Hematopoietic multipotent progenitor cell treated with erythropoietin and hydrocortisone succinate and interleukin-3 and kit ligand, for 17 days (in vitro differentiated cells): ENCODE data around the gene FBXL22.
"Not testable (repeated sequence)": the region's sequence is repeated elsewhere in the genome, so short reads cannot be mapped to it uniquely, and the experiment has no call there.

Experiments
- DNase-seq: peaks from one replicate; pipeline ENCODE4 v3.0.0-alpha.2; 2015; ENCODE audit warnings: low spot score

Gene FBXL22

DNA sequence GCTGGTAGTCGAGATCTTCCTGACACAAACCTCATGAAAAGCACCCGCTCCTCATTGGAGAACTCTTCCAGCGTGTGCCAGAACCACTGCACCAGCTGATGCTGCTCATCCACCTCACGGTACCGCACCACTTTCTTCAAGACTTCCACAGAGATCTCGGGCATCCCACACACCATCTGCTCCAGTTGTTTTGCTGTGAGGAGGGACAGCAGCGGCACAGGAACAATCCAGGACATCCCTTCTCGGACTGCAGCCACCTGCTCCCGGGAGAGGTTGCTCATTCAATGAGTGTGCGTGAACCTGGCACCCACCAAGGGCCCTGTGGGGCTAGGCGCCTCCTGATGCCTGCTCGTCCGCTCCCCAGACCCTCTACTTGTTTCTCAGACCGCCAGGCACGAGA lies 15.1 kb downstream of the FBXL22 start:
- no peak for DNase-seq

- DNase-seq, result no peak
Measured at GRCh38 chr15:63615935-63616334, 18.7 kb downstream of the FBXL22 start.

DNA sequence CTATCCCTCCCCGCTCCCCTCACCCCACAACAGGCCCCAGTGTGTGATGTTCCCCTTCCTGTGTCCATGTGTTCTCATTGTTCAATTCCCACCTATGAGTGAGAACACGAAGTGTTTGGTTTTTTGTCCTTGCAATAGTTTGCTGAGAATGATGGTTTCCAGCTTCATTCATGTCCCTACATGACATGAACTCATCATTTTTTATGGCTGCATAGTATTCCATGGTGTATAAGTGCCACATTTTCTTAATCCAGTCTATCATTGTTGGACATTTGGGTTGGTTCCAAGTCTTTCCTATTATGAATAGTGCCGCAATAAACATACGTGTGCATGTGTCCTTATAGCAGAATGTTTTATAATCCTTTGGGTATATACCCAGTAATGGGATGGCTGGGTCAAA lies 20.0 kb downstream of the FBXL22 start:
- DNase-seq, result not testable (repeated sequence)

- not testable (repeated sequence) for DNase-seq
Measured at GRCh38 chr15:63617627-63618026, 20.4 kb downstream of the FBXL22 start.

DNA sequence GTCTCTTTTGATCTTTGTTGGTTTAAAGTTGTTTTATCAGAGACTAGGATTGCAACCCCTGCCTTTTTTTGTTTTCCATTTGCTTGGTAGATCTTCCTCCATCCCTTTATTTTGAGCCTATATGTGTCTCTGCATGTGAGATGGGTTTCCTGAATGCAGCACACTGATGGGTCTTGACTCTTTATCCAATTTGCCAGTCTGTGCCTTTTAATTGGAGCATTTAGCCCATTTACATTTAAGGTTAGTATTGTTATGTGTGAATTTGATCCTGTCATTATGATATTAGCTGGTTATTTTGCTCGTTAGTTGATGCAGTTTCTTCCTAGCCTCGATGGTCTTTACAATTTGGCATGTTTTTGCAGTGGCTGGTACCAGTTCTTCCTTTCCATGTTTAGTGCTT lies 23.6 kb downstream of the FBXL22 start:
- not testable (repeated sequence) for DNase-seq

GRCh38 chr15:63623232-63623969 lies 26.2 kb downstream of the FBXL22 start:
- no peak for DNase-seq

DNA sequence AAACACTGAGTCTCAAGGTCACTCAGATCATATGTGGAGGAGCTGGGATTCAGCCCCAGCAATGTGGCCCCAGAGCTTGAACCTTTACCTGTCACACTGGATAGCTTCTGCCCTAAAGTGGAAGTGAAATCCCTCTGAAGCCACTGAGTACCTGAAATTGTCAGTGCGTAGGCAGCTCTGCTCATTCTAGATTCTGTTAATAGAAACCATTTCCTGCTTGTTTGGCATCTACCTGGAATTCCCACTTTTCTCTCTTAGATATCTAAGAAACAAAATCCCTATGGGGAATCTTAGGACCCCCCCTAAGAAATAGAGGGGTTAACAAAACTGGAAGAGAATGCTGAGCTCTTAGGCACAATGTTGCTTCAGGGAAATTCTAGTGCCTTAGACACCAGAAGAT lies 29.8 kb downstream of the FBXL22 start:
- DNase-seq, result no peak

DNA sequence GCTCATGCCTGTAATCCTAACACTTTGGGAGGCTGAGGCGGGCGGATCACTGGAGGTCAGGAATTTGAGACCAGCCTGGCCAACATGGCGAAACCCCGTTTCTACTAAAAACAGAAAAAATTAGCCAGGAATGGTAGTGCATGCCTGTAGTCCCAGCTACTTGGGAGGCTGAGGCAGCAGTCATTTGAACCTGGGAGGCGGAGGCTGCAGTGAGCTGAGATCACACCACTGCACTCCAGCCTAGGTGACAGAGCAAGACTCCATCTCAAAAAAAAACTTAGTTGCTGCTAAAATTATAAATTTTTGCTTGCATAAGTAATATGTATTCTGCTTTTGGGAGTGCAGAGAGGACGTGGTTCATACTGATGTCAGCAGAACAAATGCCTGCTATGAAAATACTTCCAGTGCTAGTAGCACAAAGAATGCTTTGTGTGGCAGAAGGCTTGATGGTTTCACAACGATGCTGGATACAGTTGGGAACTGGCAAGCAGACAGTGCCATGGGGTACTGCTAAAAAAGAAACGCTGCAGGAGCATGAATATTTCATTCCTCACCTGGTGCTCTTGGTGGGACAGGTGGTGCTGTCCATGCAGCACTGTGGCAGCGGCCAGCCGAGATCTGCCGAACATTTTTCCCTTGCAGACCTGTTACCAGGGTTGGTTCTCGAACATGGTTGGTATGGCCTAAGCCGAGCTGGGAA lies 31.1 kb downstream of the FBXL22 start:
- DNase-seq, result no peak

DNA sequence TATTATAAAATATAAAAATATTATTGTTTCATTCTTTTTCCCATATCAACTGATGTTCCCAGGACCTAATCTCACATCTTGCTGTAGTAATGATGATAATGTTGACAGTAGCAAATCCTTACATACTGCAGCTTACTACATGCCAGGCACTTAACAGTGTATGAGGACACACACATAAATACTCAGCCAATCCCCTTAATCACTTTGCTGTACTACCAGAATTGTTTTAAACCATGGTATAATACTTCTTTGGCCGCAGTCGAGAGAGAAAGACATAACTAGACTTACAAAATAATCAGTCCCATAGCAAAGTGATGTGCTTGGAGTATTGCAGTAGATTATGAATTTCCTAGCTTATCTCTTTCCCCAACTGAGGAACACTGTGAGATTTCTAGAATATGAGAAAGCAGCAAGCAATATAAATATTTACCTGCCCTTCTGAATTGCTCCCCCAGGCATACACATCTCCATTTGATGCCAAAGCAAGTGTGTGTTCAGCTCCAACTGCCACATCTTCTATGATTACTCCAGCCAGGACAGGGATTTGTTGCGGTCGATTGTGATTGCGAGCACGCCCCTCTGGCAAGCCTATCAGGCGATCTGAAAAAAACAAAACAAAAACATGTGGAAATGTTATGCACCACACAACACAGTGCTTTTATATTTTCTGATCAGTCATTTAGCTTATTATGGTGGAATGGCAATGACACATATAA lies 33.0 kb downstream of the FBXL22 start:
- DNase-seq, result no peak

DNA sequence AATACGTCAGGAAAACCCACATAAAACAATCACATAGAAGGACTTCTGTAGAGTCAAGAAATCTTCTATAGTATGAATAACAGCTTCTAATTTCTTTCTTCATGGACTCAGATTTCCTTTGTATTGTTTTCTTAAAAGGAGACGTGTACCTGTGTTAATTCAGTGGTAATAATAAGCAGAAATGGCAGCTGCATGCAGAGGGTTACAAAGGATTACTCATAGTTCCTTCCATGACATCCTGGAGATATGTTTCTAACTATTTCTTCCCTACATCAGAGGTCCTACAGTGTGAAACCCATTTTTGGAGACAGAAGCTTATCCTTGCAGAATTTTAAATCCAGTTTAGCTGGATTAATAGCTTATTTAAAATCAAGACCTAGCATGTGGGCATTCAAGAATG lies 36.1 kb downstream of the FBXL22 start:
- DNase-seq, result no peak

- no peak for DNase-seq
Measured at GRCh38 chr15:63634154-63634553, 37.0 kb downstream of the FBXL22 start.

GRCh38 chr15:63636518-63637061 lies 39.4 kb downstream of the FBXL22 start:
- DNase-seq, result no peak

GRCh38 chr15:63638839-63639238 lies 41.7 kb downstream of the FBXL22 start:
- no peak for DNase-seq

DNA sequence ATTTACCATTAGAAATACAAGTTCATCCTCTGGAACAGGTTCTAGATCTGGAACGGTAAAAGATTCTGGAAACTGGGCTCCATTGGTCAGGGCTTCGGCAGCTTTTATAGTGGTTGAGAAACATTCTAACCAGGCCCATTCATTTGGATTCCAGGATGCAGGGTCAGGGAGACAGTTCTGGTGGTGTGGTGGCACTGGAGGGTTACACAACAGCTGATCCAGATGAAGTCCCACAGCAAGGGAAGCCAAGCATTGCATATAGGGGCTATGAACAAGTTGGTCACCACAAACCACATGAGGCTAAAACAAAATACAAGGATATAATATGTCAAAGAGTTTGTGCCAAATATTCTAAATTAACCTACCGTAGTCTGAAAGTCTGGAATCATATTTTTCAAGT lies 43.0 kb downstream of the FBXL22 start:
- no peak for DNase-seq
